IMR-90 (cell line): ENCODE measurements around the gene NUFIP2. TPM values are rescaled to one million over a fixed set of nuclear protein-coding genes. Genes with fewer than 3 reads are reported as not detected.

Experiments used
- ATAC-seq: fragments of 200-7000 bp; cut with Tn5 transposase; 2 replicates; pipeline ENCODE4 v1.9.1; 2020; ENCODE audit warnings: low read depth, mild to moderate bottlenecking, moderate library complexity
- BruUV-seq: library from RNA; stranded (reverse); fragments of 400-500 nt; replicated peaks from 2 replicates; lab custom pipeline; 2021; lab: Mats Ljungman, UMichigan
- CTCF ChIA-PET: fragments of 300-600 bp; formaldehyde crosslinking; extraction: SDS; loops from one replicate; lab custom pipeline; 2021; ENCODE audit warnings: antibody characterized with exemption; lab: Yijun Ruan, JAX
- POLR2A ChIA-PET: fragments of 300-600 bp; sonication (Branson Sonifier 250); formaldehyde crosslinking; loops from one replicate; lab custom pipeline; 2022; ENCODE audit warnings: antibody characterized with exemption; ENCODE audit not compliant: unreplicated experiment; lab: Charles Lee
- DNase-seq: peaks from one replicate; pipeline ENCODE4 v3.0.0; 2013
- H2AFZ ChIP-seq: replicated peaks from 2 replicates; pipeline ENCODE3; 2013; ENCODE audit warnings: low read length, mild to moderate bottlenecking; ENCODE audit not compliant: poor library complexity
- H2AK5ac ChIP-seq: 2 replicates; pipeline ENCODE4 v1.6.1; 2013; ENCODE audit warnings: low read depth, low read length, inconsistent platforms
- H2AK9ac ChIP-seq: replicated peaks from 2 replicates; pipeline ENCODE3; 2013; ENCODE audit warnings: mild to moderate bottlenecking, low read depth, low read length, moderate library complexity; ENCODE audit not compliant: poor library complexity
- H2BK120ac ChIP-seq: 2 replicates; pipeline ENCODE4 v1.6.1; 2013; ENCODE audit warnings: low read depth, low read length, inconsistent platforms
- H2BK15ac ChIP-seq: 3 replicates; pipeline ENCODE4 v1.6.1; 2013; ENCODE audit warnings: low read depth, low read length, inconsistent platforms
- H2BK20ac ChIP-seq: 2 replicates; pipeline ENCODE4 v1.6.1; 2013; ENCODE audit warnings: low read depth, mild to moderate bottlenecking, inconsistent platforms, low read length, moderate library complexity
- H2BK5ac ChIP-seq: 2 replicates; pipeline ENCODE4 v1.6.1; 2013; ENCODE audit warnings: mild to moderate bottlenecking, low read depth, low read length, inconsistent platforms; ENCODE audit not compliant: poor library complexity, severe bottlenecking
- H3K14ac ChIP-seq: replicated peaks from 2 replicates; pipeline ENCODE4 v1.6.1; 2013; ENCODE audit warnings: low read depth, low read length, inconsistent platforms
- H3K18ac ChIP-seq: 2 replicates; pipeline ENCODE4 v1.6.1; 2013; ENCODE audit warnings: low read depth, low read length, control low read depth
- H3K23ac ChIP-seq: 2 replicates; pipeline ENCODE4 v1.6.1; 2013; ENCODE audit warnings: low read depth, low read length, inconsistent platforms
- H3K27ac ChIP-seq: 2 replicates; pipeline ENCODE4 v1.5.1; 2013; ENCODE audit warnings: mild to moderate bottlenecking, control low read depth, low read length; ENCODE audit not compliant: insufficient read depth
- H3K27me3 ChIP-seq: 2 replicates; pipeline ENCODE4 v1.6.1; 2013; ENCODE audit warnings: low read length; ENCODE audit not compliant: control insufficient read depth, insufficient read depth
- H3K36me3 ChIP-seq: 2 replicates; pipeline ENCODE4 v1.6.1; 2013; ENCODE audit warnings: low read length, mixed read lengths; ENCODE audit not compliant: control insufficient read depth, insufficient read depth
- H3K4ac ChIP-seq: 2 replicates; pipeline ENCODE4 v1.6.1; 2013; ENCODE audit warnings: low read depth, low read length, inconsistent platforms
- H3K4me1 ChIP-seq: 2 replicates; pipeline ENCODE4 v1.6.1; 2013; ENCODE audit warnings: low read length, mixed read lengths; ENCODE audit not compliant: control insufficient read depth, insufficient read depth
- H3K4me2 ChIP-seq: 2 replicates; pipeline ENCODE4 v1.6.1; 2013; ENCODE audit warnings: low read depth, mild to moderate bottlenecking, control low read depth, low read length, moderate library complexity
- H3K4me3 ChIP-seq: 2 replicates; pipeline ENCODE4 v1.5.1; 2013; ENCODE audit warnings: low read depth, mild to moderate bottlenecking, control low read depth, low read length, moderate library complexity; ENCODE audit not compliant: insufficient read depth
- H3K56ac ChIP-seq: 2 replicates; pipeline ENCODE4 v1.6.1; 2013; ENCODE audit warnings: low read length, inconsistent platforms; ENCODE audit not compliant: insufficient read depth; ENCODE audit errors: extremely low read depth
- H3K79me1 ChIP-seq, 2 experiments: 2 replicates each; pipeline ENCODE4 v1.6.1; 2013; ENCODE audit warnings: low read length in 2 of 2, inconsistent platforms in 1 of 2, low read depth in 1 of 2
- H3K9ac ChIP-seq: 2 replicates; pipeline ENCODE4 v1.6.1; 2013; ENCODE audit warnings: low read depth, low read length, control low read depth
- H3K9me1 ChIP-seq: 2 replicates; pipeline ENCODE4 v1.6.1; 2013; ENCODE audit warnings: low read length, inconsistent platforms; ENCODE audit not compliant: insufficient read depth
- H3K9me3 ChIP-seq: 2 replicates; pipeline ENCODE4 v1.6.1; 2013; ENCODE audit warnings: low read length; ENCODE audit not compliant: control insufficient read depth, insufficient read depth
- H4K20me1 ChIP-seq: 2 replicates; pipeline ENCODE4 v1.6.1; 2013; ENCODE audit warnings: low read length, inconsistent platforms; ENCODE audit not compliant: insufficient read depth
- H4K5ac ChIP-seq: 2 replicates; pipeline ENCODE4 v1.6.1; 2013; ENCODE audit warnings: mild to moderate bottlenecking, low read depth, low read length, control low read depth
- H4K8ac ChIP-seq, 2 experiments: 2 replicates each; pipeline ENCODE4 v1.6.1; 2013; ENCODE audit warnings: low read depth in 2 of 2, low read length in 2 of 2, control low read depth in 1 of 2, inconsistent platforms in 1 of 2
- H4K91ac ChIP-seq: 2 replicates; pipeline ENCODE4 v1.6.1; 2013; ENCODE audit warnings: low read depth, low read length, inconsistent platforms; ENCODE audit not compliant: insufficient read depth
- BHLHE40 ChIP-seq: fragments of 150-350 bp; IDR thresholded peaks from 2 replicates; pipeline ENCODE4 v1.6.1; 2016; ENCODE audit warnings: mild to moderate bottlenecking, low read depth, low read length
- CEBPB ChIP-seq: IDR thresholded peaks from 2 replicates; pipeline ENCODE4 v1.6.1; 2012; ENCODE audit warnings: low read depth, low read length, improper control_type of control experiment
- CTCF ChIP-seq: conservative IDR thresholded peaks from 2 replicates; pipeline ENCODE4 v1.5.1; 2012; ENCODE audit warnings: mild to moderate bottlenecking, low read depth, low read length, improper control_type of control experiment
- ELK1 ChIP-seq: fragments of 150-350 bp; IDR thresholded peaks from 2 replicates; pipeline ENCODE4 v1.6.1; 2016; ENCODE audit warnings: low read depth, mild to moderate bottlenecking, low read length, moderate library complexity, borderline replicate concordance
- FOS ChIP-seq: fragments of 150-350 bp; IDR thresholded peaks from 2 replicates; pipeline ENCODE4 v1.6.1; 2016; ENCODE audit warnings: low read depth, low read length
- MAZ ChIP-seq: IDR thresholded peaks from 2 replicates; pipeline ENCODE4 v1.6.1; 2012; ENCODE audit warnings: low read depth, mild to moderate bottlenecking, low read length, improper control_type of control experiment, moderate library complexity, borderline replicate concordance
- MXI1 ChIP-seq: IDR thresholded peaks from 2 replicates; pipeline ENCODE4 v1.6.1; 2012; ENCODE audit warnings: low read depth, mild to moderate bottlenecking, low read length, moderate library complexity, borderline replicate concordance
- NFE2L2 ChIP-seq: fragments of 150-350 bp; IDR thresholded peaks from 2 replicates; pipeline ENCODE4 v1.6.1; 2016; ENCODE audit warnings: low read depth, mild to moderate bottlenecking, low read length
- POLR2A ChIP-seq: IDR thresholded peaks from 2 replicates; pipeline ENCODE4 v1.6.1; 2012; ENCODE audit warnings: mild to moderate bottlenecking, low read depth, low read length
- RAD21 ChIP-seq: IDR thresholded peaks from 2 replicates; pipeline ENCODE4 v1.6.1; 2012; ENCODE audit warnings: low read length, improper control_type of control experiment
- RCOR1 ChIP-seq: IDR thresholded peaks from 2 replicates; pipeline ENCODE4 v1.6.1; 2012; ENCODE audit warnings: mild to moderate bottlenecking, low read length, improper control_type of control experiment; ENCODE audit not compliant: insufficient replicate concordance
- RFX5 ChIP-seq: IDR thresholded peaks from 2 replicates; pipeline ENCODE4 v1.8.0; 2012; ENCODE audit warnings: low read depth, mild to moderate bottlenecking, low read length, moderate library complexity
- SMC3 ChIP-seq: fragments of 150-350 bp; IDR thresholded peaks from 2 replicates; pipeline ENCODE4 v1.6.1; 2016; ENCODE audit warnings: low read depth, mild to moderate bottlenecking, antibody characterized with exemption, low read length, moderate library complexity
- USF2 ChIP-seq: fragments of 150-350 bp; IDR thresholded peaks from 2 replicates; pipeline ENCODE4 v1.6.1; 2017; ENCODE audit warnings: mild to moderate bottlenecking, antibody characterized with exemption, low read length, low read depth
- WGBS, 2 experiments: methylation state at CpG; one replicate each; pipeline versions ENCODE4 v1.1.5 to v1.1.7; 2013; ENCODE audit warnings: missing lambda C conversion rate in 2 of 2; ENCODE audit not compliant: insufficient read length in 1 of 2; ENCODE audit errors: extremely low coverage in 2 of 2; 5-methylcytosine and 5-hydroxymethylcytosine counted together
- dilution Hi-C: fragments of 300-500 bp; cut with HindIII; formaldehyde crosslinking; loops from one replicate; pipeline ENCODE4 v1.14.3; 2018; ENCODE audit warnings: low sequenced_read_pairs; ENCODE audit not compliant: unreplicated experiment
- in situ Hi-C: fragments of 300-500 bp; cut with MboI; formaldehyde crosslinking; loops from 3 replicates; pipeline ENCODE4 v1.14.3; 2019; ENCODE audit warnings: low sequenced_read_pairs, inconsistent platforms, mixed read lengths
- intact Hi-C: fragments of 100-400 bp; cut with micrococcal nuclease; formaldehyde crosslinking; loops from 2 replicates; pipeline ENCODE4 v1.10.0; 2022
- polyA plus RNA-seq, 3 experiments: library from polyadenylated mRNA; depleted of rRNA; stranded (reverse); fragments of >200 nt; gene quantifications; 2 replicates each; pipeline ENCODE4 v1.2.3, GENCODE V29; 2012; ENCODE audit warnings: low replicate concordance in 1 of 3
- total RNA-seq: library from RNA; depleted of rRNA; stranded (reverse); fragments of >200 nt; gene quantifications from 2 replicates; pipeline ENCODE4 v1.2.3, GENCODE V29; 2012

Gene NUFIP2
- total and polyA plus RNA-seq, 2 of the 4 experiments (the other 2 are of a cell fraction): 8.9 to 25.6 TPM

GRCh38 chr17:29255926-29256522 is 37.9 kb downstream of the NUFIP2 start (continued):
- TF ChIP-seq ELK1 (no peak), FOS (no peak)

- WGBS, 2 experiments: no CpG with 5 or more reads among the region's 2 CpGs
- peaks cover 18% of the 10 kb centered on the region for H3K9me1 ChIP-seq
- no peak overlapping the region for H3K14ac ChIP-seq
- peaks cover 21% of the 10 kb centered on the region for H3K4me1 ChIP-seq
- H3K23ac ChIP-seq: no peak overlapping the region
- intact Hi-C loops: no loop called here
- peak overlapping the region; percentile 92 for H2BK5ac ChIP-seq
- no peak overlapping the region for H4K91ac ChIP-seq
- peaks cover 0 to 52% of the 10 kb centered on the region in 2 experiments for H3K79me1 ChIP-seq
- H3K9me3 ChIP-seq: no peaks in the 10 kb centered on the region
- H3K4ac ChIP-seq: no peak overlapping the region
- ChIA-PET POLR2A (no interaction called here), CTCF (no interaction called here)
- no peak overlapping the region for H2AK5ac ChIP-seq
- no peak overlapping the region for H4K5ac ChIP-seq
- H3K4me2 ChIP-seq: no peak overlapping the region
- no peak overlapping the region for H3K18ac ChIP-seq
- in situ Hi-C loops: no loop called here
- no peak overlapping the region for H3K27ac ChIP-seq
- no peak overlapping the region for H2AK9ac ChIP-seq
- H2BK15ac ChIP-seq: no peak overlapping the region
- BruUV-seq: no TSS peak
- no peak overlapping the region for H2BK120ac ChIP-seq
- no peak overlapping the region for H3K56ac ChIP-seq
- H2AFZ ChIP-seq: no peak overlapping the region
- H2BK20ac ChIP-seq: no peak overlapping the region
- no peak overlapping the region for H3K9ac ChIP-seq
- no peaks in the 10 kb centered on the region for H3K36me3 ChIP-seq
- no peak for DNase-seq
- no peak overlapping the region for H4K8ac ChIP-seq
- H4K20me1 ChIP-seq: peaks cover 4% of the 10 kb centered on the region; the same call in 1 of the 2 replicates
- ATAC-seq: no peak
- no peak overlapping the region for H3K4me3 ChIP-seq
- no peaks in the 10 kb centered on the region for H3K27me3 ChIP-seq
- dilution Hi-C loops: no loop called here
- TF ChIP-seq USF2: no peak
- no peak for TF ChIP-seq SMC3
- no peak for TF ChIP-seq MXI1
- no peak for TF ChIP-seq POLR2A
- TF ChIP-seq BHLHE40: no peak
- no peak for TF ChIP-seq CTCF
- TF ChIP-seq FOS: no peak
- TF ChIP-seq MAZ: no peak
- TF ChIP-seq RFX5: no peak
- no peak for TF ChIP-seq NFE2L2
- no peak for TF ChIP-seq RAD21
- no peak for TF ChIP-seq CEBPB
- no peak for TF ChIP-seq RCOR1
Measured at GRCh38 chr17:29253037-29253436, 40.9 kb downstream of the NUFIP2 start.
